ENCODE measurements around the gene CMTM7.
A peak's percentile ranks its signal among the peaks of the same experiment; 100 is the strongest.
"Not testable (repeated sequence)": the region's sequence is repeated elsewhere in the genome, so short reads cannot be mapped to it uniquely, and the experiment has no call there.

The CMTM7 gene

DNA sequence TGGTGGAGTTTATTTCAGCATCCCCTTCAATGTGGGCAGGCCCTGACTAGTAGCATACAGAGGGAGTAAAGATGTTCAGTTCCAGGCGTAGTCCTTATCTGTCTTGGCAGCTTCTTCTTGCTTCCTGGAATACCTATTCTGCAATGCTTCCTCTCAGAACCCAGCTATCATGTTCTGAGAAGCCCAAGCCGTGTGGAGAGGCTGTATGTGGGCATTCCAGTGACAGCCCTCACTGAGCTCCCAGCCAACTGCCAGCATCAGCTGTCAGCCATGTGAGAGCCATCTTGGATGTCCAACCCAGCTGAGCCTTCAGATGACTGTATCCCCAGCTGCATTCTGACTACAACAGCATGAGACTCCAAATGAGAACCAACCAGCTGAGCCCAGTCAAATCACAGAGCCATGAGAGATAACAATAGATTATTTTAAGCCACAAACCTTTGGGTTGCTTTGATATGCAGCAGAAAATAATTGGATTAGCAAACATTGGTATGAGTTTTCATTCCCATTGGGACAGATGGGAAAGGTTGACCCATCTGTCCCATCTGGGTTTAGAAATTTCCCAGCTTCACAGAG lies 8.4 kb upstream of the CMTM7 start:
- no peak for DNase-seq

DNA sequence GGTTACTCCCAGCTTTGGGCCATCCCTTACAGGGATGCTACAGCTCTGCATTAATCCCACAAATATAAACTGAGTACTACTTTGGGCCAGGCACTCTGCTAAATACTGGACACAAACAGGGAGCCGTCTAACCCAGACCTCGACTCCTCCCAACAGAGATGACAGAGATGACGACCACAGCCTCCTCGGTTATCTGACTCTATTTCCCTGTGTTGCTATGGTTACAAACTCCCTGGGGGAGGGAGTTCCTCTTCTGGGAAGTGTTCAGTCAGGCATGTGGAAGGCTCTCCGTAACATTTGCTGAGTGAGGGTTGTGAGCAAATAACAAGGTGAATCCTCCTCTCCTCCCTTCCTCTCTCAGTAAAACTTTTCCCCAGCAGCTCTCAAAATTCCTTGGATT lies 6.7 kb upstream of the CMTM7 start:
- DNase-seq = no peak

DNA sequence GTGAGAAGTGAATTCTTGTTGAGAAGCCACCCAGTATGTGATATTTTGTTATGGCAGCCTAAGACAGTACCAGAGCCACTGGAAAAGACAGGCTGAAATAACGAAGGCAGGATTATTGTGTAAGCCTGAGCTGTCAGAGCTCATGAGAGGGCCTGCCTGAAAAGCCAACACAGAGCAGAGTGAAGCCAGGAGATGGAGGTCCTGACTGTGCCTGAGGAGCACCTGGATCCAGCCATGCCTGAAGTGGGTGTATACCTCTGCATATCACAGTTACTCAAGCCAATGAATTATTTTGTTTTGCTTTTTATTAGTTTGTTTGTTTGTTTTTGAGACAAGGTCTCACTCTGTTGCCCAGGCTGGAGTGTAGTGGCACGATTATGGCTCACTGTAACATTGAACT lies 4.1 kb upstream of the CMTM7 start:
- no peak for DNase-seq

DNA sequence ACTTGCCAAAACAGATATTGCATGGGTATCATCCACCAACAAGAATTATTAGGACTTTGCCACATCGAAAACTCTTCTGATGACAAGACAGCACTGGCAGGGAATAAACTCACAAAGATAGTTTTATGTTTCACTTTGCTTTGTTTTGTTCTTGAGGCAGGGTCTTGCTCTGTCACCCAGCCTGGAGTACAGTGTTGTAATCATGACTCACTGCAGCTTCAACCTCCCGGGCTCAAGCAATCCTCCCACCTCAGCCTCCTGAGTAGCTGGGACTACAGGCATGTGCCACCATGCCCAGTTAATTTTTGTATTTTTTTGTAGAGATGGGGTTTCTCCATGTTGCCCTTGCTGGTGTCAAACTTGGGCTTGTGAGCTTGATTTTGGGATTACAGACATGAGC lies 2.1 kb upstream of the CMTM7 start:
- not testable (repeated sequence) for DNase-seq

DNA sequence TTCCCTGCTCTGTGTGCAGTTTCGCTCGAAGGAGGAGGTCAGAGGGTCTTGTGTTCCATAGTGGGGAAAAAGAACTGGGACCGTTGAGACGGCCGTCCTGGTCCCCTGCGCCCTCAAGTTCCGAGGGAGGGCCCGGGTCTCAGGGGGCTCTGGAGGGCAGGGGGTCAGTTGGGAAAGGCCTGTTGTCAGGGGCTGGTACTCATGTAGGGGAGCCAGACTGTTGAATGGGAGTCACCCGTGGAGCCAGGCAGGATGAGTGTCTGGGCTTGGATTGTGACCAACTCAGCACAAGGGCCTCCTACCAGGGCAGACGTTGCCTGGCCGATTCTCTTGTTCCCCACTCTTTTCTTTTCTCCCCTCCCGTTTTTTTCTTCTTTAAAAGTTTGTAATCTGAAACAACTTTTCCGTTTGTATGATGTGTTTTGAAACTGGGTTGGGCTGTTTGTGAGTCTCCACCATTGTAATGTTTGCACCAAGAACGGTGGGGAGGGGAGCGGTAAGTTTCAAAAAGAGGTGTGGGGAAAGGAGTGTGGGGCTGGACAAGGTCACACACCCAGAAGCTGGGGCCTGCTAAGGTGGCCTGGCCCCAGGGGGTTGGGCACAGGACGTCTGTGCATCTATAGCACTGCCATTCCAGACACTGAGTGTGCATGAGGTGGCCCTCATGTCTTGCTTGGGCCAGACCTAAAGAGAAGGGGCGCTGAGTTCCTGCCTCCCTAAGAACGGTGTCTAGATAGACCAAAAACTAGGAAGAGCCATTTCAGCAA lies 1.1 kb downstream of the CMTM7 start:
- DNase-seq = peak; percentile 41 to 54

DNA sequence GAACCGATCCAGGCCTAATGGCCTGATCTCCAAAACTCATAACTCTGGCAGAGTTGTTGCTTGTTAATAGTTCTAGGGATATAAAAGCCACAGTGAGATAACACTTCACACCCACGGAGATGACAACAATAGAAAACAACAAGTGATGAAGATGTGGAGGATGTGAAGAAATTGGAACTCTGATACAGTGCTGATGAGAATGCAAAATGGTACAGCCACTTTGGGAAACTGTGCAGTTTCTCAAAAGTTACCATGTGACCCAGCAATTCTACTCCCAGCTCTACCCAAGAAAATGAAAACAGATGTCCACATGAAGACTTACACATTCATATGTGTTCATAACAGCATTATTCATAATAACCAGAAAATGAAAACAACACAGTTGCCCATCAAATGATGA lies 3.8 kb downstream of the CMTM7 start:
- no peak for DNase-seq

DNA sequence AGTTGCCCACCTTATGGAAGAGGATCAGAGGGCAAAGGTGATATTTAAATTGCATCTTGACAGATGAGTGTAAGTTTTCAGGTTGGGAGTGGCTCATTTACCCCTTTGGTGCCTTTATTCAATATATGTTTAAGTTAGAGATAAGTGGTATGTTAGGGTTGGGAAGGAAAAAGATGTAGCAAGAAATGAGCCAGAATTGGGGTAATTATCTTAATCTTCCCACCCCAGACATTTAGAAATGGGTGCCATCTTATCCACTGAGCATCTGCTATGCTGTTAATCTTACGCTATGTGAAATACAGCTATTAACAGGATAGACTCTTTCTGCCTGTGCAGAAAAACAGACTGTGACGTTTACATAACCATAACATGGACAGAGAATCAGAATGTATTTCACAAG lies 6.3 kb downstream of the CMTM7 start:
- DNase-seq = no peak

DNA sequence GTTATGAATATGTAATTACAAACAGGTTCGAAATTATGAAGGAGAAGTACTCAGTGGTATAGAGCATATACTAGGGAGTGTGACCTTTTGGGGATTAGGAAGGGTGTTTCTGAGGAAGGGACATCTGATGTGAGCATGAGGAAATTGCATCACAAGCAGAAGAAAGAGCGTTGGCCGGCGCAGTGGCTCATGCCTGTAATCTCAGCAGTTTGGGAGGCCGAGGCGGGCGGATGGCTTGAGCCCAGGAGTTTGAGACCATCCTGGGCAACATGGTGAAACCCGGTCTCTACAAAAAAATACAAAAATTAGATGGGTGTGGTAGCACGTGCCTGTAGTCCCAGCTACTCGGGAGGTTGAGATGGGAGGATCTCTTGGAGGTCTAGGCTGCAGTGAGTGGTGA lies 6.9 kb downstream of the CMTM7 start:
- DNase-seq = no peak

DNA sequence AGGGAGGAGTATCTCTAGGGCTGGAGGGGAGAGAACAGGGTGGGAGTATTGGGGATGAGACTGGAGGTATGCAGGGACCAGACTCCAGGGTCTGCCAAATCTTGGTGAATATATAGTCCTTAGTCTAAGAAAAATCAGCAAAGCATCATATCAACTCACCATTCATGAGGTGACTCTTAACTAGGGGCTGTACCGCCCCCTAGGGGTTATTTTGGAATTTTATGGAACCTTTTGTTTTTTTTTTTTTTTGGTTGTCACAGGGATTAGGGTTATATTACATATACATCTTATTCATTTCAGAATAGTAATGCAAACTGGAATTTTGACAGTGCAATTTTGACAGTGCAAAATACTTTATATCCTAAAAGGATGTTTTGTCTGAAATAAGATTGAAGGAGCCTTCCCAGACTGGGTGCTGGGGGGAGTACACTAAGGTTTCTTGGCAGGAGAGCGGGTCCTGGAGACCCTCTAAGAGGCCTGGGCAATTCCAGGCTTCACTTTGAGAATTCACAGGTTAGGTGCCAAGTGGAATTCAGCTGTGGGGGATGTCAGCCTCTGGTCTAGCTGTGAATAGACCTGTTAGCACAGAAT lies 7.5 kb downstream of the CMTM7 start:
- DNase-seq = no peak

DNA sequence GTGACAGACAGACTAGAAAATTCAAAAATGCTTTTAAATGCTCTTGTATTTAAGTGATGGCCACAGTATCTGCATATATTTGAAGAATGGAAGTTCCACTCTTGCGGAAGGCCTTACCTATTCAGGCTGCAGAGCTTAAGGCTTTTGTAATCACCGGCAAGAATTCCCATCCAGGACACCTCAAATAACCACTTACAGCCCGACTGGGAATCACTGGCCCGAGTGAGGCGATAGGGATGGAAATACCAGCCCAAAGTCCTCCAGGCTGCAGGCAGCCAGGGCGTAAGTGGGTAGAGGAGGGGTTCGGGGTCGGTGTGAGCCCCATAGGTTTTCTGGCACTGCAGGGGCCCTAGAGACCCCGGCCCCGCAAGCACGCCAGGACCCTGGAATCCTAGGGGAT lies 9.5 kb downstream of the CMTM7 start:
- no peak for DNase-seq

DNA sequence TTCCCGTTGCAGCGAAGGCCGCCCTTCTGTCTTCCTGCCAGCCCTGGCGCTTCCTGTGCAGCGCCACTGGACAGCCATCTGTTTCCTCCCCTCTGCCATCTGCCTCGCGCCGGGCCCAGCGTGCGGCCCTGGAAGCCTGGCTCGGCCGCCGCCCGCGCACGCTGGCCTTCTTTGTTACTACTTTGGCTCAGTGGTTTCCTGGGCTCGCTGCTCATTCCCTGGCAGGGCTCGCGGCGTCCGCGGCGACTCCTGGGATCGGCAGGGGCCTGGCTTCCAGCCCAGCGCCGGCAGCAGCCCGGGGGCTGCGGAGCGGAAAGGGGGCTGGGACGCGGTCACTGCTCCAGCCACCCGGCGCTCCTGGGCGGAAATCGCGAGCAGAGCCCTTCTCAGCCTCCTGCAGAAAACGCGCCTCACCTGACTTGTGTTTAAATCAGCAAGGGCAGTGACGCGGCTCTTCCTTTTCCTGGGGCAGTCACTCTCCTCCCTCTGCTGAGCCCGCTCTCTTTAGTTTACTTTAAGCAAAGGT lies 10.0 kb downstream of the CMTM7 start:
- peak; percentile 56 to 69 for DNase-seq

DNA sequence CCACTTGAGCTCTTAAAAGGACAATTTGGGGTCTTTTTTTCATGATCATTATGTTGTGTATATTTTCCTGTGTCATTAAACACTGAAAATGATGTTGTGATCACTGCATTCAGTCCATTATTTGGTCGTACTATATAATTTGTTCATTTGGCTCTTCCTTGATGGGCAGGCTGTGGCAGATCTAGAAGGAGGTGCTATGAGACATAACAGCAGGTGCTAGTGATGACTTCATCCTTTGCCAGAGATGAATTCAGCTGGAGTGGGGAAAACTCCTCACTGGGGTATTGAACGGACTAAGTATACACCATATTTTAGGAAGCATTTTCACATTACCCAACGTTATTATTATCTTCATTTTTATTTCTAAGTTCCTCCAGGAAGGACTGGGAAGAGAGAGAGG lies 12.0 kb downstream of the CMTM7 start:
- DNase-seq = no peak

DNA sequence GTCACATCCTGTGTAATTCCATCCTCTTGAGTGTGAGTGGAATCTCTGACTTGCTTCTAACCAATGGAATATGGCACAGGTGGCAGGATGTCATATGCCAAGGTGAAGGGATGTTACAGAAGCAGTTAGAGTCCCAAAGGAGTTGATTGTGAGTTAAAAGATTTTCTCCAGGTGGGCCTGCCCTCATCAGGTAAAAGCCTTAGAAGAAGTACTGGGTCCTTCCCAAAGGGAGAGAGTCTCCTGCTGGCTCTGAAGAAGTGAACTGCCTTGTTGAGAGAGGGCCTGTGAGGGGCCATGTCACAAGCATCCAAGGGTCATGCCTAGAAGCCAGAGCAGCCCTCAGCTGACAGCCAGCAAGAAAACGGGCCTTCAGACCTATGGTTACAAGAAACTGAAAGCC lies 13.1 kb downstream of the CMTM7 start:
- DNase-seq = no peak

DNA sequence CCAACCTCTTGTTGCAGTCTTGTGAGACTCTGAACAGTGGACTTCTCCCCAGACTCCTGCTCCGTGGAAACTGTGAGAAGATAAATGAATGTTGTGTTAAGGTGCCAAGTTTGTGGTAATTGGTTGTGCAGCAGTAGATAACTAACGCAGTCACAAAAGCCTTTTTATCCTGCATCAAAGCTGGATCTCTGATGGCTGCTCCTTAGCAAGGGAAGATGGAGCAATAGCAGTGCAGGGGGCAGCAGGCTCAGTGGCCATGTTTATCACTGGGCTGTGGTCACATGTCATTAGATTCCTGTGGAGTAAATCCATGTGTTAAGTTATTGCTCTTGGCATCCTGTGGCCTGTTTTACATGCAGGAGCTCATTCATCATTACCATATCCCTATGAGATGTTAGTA lies 13.5 kb downstream of the CMTM7 start:
- DNase-seq = no peak

DNA sequence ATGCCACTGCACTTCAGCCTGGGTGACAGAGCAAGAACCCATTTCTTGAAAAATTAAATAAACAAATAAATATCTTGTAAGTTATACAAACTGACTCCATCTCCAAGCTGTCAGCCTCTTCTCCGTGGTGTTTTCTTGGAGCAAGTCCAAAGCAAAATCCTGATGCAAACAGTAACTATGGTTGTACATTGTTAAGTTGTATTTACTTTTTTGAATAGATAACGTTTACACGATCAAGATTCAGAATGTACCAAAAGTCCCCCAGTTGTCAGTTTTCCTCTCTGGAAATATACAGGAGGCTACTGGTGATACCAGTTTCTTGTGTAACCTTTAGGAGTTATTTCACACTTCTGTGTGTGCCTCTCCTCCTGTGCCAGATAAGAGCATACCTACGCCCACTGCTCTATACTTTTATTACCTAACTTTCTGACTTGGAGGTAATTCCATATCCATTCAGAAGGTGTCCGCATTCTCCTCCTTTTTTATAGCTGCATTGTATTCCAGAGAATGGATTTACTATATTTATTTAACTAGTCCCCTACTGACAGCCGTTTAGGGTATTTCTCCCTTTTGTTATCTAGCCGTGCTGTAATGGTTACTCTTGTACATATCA lies 14.2 kb downstream of the CMTM7 start:
- DNase-seq = no peak

DNA sequence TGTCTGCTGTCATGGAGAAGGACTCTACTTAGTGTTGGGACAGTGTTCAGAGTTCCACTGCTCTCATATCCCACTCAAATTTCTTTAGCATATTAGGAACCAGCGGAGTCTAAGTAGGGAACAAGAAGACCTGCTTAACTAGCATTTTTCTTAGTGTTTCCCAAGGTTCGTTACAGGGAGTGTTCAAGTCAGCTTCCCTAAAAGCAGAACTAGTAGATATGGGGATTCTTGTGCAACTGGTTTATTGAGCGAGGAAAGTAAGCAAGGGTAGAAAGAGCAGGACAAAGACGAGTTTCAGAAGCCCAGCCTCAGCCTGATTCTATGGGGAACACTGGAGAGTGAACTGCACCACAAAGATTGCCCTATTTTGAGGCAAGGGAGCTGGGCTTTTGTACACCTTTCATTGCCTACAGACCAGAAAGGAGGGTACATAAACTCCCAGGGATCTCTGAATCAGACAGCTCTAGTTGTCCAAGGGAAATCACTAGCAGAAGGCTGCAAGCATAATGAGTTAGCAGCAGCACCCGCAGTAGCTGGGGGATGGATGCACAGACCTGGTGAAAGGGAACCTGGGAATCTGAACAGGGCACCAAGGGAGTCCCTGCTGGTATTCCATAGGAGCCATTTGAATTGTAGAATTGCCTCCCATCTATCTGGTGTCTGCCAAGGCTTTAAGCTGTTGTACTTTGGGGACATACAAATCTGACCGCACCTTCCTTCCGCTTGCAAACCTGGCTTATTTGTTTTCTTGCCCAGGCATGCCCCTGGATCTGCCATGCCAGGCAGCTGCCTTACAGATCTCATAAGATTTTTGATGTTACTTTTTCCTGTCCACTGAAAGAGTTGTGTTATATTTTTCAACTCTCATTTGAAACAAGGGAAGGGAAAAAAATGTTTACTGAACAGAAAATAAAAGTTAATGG lies 15.1 kb downstream of the CMTM7 start:
- no peak for DNase-seq

DNA sequence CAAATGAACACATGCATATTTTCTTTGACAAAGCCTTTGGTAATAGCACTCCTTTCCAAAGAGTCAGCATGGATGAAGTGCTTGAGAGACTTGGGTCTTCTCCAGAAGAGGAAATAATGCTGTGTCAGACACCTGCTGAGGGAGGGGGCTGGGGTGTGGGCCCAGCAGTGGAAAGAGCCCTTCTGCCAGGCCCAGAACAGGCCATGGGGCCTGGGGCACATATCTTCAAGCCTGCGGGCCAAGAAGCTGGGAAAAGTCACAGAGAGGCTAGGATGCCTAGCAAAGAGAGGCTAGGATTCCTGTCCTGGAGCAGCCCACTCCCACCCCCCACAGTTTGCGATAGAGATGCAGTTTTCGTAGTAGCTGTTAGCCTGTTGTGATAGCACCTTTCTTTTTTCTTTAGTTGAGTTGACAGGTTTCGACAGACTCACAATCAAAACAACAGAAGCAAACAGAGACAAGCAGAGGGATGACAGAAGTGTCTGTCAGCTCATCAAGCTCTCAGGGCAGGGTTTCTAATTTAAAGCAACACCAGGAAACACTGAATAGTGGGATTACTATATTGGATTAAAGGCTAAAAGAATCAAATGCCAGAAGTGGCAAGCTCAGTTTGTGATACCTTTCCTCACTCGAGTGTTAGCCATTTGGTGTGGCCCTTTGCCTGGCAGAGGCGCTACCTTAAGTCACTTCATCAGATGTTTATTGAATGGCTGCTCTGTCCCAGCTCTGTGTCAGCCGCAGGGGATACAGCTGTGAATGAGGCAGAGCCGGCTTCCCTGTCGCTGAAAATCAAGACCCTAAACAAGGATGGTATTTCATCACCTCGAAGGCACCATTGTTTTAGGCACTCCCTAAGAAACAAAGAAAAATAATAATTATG lies 19.0 kb downstream of the CMTM7 start:
- DNase-seq = no peak

DNA sequence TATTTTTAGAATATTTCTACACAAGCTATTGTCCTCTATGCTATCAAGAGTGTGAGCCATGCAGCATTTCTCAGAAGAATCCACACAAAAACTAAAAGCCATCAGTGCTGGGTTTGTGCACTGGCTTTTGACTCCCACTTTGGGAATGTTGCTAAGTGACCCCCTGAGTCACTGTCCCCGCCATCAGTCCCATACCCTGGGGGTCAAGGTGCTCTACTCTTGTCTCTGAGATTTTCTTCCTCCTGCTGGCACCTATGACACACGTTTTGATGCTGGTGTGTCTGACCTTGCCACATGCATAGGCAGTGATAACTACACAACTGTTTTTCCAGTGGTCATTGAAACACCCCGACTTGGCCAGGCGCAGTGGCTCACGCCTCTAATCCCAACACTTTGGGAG lies 19.8 kb downstream of the CMTM7 start:
- no peak for DNase-seq

DNA sequence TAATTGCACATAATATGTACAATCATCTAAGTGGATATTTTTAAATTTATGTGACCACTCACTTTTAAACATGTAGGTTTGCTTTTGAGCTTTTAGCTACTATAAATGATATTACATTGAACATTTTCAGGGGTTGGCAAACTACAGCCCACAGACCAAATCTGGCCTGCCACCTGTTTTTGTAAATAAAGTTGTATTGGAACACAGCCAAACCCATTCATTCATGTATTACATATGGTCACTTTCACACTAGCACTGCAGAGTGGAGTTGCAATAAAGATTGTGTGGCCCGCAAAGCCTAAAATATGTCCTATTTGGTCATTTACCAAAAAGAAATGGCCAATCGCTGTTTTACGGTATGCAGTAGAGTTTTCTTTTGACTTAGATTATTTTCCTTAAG lies 21.2 kb downstream of the CMTM7 start:
- no peak for DNase-seq

DNA sequence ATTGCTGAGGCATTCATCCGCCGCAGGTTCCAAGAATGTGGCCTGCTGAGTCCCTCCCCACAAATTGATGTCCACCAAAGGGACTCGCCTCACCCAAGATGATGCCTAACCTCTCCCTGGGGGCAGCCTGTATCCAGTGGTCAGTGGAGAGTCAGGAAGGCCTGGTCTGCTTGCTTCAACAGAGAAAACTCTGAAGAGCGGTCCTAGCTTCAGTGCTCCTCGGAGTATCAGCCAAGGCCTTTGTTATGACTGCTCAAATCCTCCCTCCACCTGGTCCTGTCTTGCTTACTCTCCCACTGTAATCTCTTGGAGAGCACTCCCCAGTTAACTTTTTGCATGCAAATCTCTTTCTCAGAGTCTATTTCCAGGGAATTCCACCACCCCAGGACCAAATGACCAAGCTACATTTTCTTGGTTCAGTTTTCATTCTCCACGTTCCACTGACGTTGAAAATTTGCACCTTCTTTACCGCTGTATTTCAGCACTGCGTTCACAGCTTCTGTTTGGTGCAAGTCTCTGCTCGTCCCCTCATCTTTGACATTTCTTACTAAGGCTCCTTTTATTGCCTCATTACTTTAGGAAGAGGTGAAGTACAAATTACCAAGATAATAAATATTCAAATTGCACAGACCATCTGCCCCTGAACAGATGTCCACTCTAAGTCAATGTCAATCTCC lies 22.3 kb downstream of the CMTM7 start:
- DNase-seq = no peak

DNA sequence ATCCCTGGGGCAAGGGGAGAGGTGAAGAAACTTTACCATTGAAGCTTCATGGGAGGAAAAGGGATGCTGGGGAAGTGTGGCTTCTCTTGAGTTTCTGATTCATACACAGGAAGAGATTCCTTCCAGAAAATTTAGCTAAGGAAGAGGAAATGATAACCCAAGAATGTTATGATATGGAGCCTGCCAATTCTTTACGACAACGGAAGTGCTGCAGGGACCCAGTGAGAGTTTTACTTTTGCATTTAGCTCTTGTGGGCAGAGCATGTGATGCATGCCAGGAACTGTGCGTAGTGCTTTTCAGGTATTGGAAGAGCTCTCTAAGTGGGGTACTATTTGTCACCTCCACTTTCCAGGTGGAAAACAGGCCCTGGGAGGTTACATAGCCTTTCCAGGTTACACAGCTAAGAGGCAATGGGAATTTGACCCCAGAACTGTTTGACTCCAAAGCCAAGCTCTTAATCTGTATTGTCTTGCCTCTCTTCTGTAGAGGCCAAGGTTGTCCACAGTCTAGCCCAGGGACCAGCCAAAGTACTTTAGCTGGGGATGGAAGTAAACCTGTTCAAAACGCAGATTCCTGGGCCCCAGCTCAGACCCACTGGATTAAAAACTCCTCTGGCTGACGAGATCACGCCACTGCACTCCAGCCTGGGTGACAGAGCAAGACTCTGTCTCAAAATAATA lies 23.0 kb downstream of the CMTM7 start:
- no peak for DNase-seq

All from activated CD4-positive, alpha-beta T cell treated with anti-CD3 and anti-CD28 coated beads, Interleukin-2, amount 50 U/mL, for 48 hours (primary cell).